Upper lobe of right lung (tissue), 1 donor: ENCODE measurements around the gene RELN. TPM values are rescaled to one million over a fixed set of nuclear protein-coding genes. Genes with fewer than 3 reads are reported as not detected.

Source experiments
- ATAC-seq: fragments of 200-7000 bp; cut with Tn5 transposase; one replicate; pipeline ENCODE4 v1.9.1; 2020; ENCODE audit warnings: mild to moderate bottlenecking, moderate library complexity
- DNase-seq: peaks from one replicate; pipeline ENCODE4 v3.0.0-alpha.2; 2020
- H3K27ac ChIP-seq: fragments of 200-600 bp; one replicate; pipeline ENCODE4 v1.8.0; 2022
- H3K27me3 ChIP-seq: fragments of 200-600 bp; one replicate; pipeline ENCODE4 v1.8.0; 2022; ENCODE audit warnings: mild to moderate bottlenecking
- H3K36me3 ChIP-seq: fragments of 200-600 bp; one replicate; pipeline ENCODE4 v1.8.0; 2022
- H3K4me1 ChIP-seq: fragments of 200-600 bp; one replicate; pipeline ENCODE4 v1.8.0; 2022
- H3K4me3 ChIP-seq: fragments of 200-600 bp; one replicate; pipeline ENCODE4 v1.8.0; 2022; ENCODE audit warnings: mild to moderate bottlenecking
- H3K9me3 ChIP-seq: fragments of 200-600 bp; one replicate; pipeline ENCODE4 v1.8.0; 2022
- CTCF ChIP-seq: fragments of 200-600 bp; IDR thresholded peaks from one replicate; pipeline ENCODE4 v1.8.0; 2022; ENCODE audit warnings: antibody characterized with exemption
- intact Hi-C: fragments of 100-400 bp; cut with DNase I; formaldehyde crosslinking; loops from one replicate; pipeline ENCODE4 v1.11.0; 2022
- total RNA-seq: library from RNA; stranded (reverse); fragmentation: NEBNext Ultra II Directional; extraction: Animal tissue kit (Norgen Biotek cat#: 25700); gene quantifications from one replicate; pipeline ENCODE4 v1.2.1, GENCODE V29; 2021
- donor health status: DM: no; HTN: yes; CAD: no; lungs with severe emphysema.

RELN gene
- total RNA-seq, 1 donor from 2014 or later = 5.6 TPM

GRCh38 chr7:103689255-103689654 is 300.2 kb downstream of the RELN start:
- intact Hi-C loops = no loop called here
- Histone ChIP-seq H3K9me3 (no peaks in the 10 kb centered on the region), H3K27me3 (peaks cover 5% of the 10 kb centered on the region), H3K4me3 (no peak overlapping the region), H3K4me1 (no peaks in the 10 kb centered on the region), H3K27ac (no peak overlapping the region), H3K36me3 (no peaks in the 10 kb centered on the region)
- ATAC-seq (no peak), DNase-seq (no peak)
- no peak for TF ChIP-seq CTCF

DNA sequence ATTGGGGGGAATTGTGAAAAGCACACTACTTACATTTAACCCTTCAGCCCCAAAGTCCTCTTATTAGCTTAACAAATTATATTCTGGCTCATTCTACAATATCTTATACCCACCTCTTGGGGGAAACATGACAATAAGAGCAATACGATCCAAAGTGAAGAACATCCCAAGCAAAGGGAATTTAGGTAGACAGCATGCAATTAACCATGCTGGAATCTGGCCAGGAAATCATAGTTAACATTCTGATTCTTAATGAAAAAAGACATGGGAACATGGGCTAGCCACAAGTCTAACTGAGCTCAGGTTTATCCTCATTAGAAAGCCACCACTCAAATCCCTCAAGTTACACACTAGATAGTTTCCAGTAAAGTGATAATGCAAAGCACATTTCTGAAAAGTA is 301.5 kb downstream of the RELN start:
- H3K36me3 ChIP-seq = no peaks in the 10 kb centered on the region
- peaks cover 5% of the 10 kb centered on the region for H3K27me3 ChIP-seq
- no peak overlapping the region for H3K27ac ChIP-seq
- no peaks in the 10 kb centered on the region for H3K9me3 ChIP-seq
- ATAC-seq (no peak), DNase-seq (no peak)
- intact Hi-C loops = no loop called here
- no peak overlapping the region for H3K4me3 ChIP-seq
- no peaks in the 10 kb centered on the region for H3K4me1 ChIP-seq
- TF ChIP-seq CTCF = no peak

GRCh38 chr7:103687272-103687671 is 302.2 kb downstream of the RELN start:
- Histone ChIP-seq H3K27ac (no peak overlapping the region), H3K4me1 (no peaks in the 10 kb centered on the region), H3K27me3 (peaks cover 5% of the 10 kb centered on the region), H3K4me3 (no peak overlapping the region), H3K36me3 (no peaks in the 10 kb centered on the region), H3K9me3 (no peaks in the 10 kb centered on the region)
- TF ChIP-seq CTCF = no peak
- intact Hi-C loops = no loop called here
- DNase-seq (no peak), ATAC-seq (no peak)

- Histone ChIP-seq H3K9me3 (no peaks in the 10 kb centered on the region), H3K4me1 (no peaks in the 10 kb centered on the region), H3K36me3 (no peaks in the 10 kb centered on the region), H3K27ac (no peak overlapping the region), H3K27me3 (peaks cover 5% of the 10 kb centered on the region), H3K4me3 (no peak overlapping the region)
- intact Hi-C loops = no loop called here
- ATAC-seq (no peak), DNase-seq (no peak)
- no peak for TF ChIP-seq CTCF
These were observed 302.7 kb downstream of the RELN start for GRCh38 chr7:103686763-103687162.

- H3K27me3 ChIP-seq = peaks cover 5% of the 10 kb centered on the region
- no peak overlapping the region for H3K27ac ChIP-seq
- ATAC-seq (no peak), DNase-seq (no peak)
- intact Hi-C loops = no loop called here
- no peaks in the 10 kb centered on the region for H3K9me3 ChIP-seq
- no peak overlapping the region for H3K4me3 ChIP-seq
- no peak for TF ChIP-seq CTCF
- no peaks in the 10 kb centered on the region for H3K4me1 ChIP-seq
- no peaks in the 10 kb centered on the region for H3K36me3 ChIP-seq
These were observed 303.4 kb downstream of the RELN start for GRCh38 chr7:103686064-103686463.

DNA sequence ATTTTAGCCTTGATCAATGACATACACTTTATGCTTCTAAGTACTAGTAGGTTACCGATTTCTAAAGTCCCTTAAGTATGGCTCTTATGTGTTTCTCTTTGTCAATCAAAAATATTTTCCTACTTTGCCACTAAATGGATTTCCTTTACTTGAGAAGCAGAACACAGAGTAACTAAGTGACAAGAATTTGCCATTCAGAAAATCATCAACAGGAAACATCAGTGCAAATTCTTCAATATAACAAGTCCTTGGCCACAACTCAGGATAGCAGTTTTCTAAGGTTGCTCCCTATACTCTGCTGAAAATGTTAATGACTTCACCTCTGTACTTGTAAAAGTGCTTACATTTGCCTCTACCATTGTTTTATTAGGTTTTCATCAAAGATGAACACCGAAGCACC is 303.8 kb downstream of the RELN start:
- intact Hi-C loops = no loop called here
- DNase-seq = no peak

More for the DNA sequence above, 303.8 kb downstream of the RELN start:
- TF ChIP-seq CTCF = no peak
- Histone ChIP-seq H3K9me3 (no peaks in the 10 kb centered on the region), H3K27me3 (peaks cover 5% of the 10 kb centered on the region), H3K4me3 (no peak overlapping the region), H3K4me1 (no peaks in the 10 kb centered on the region), H3K36me3 (no peaks in the 10 kb centered on the region), H3K27ac (no peak overlapping the region)
- no peak for ATAC-seq
